RWPE1 (cell line): ENCODE results near the gene SEMA4C.

ENCODE experiments used
- CTCF ChIA-PET: fragments of 350-600 bp; sonication (Branson Sonifier 250); formaldehyde crosslinking; extraction: SDS; loops from one replicate; lab custom pipeline; 2021; lab: Yijun Ruan, JAX
- POLR2A ChIA-PET: fragments of 400-600 bp; formaldehyde crosslinking; extraction: SDS; loops from one replicate; lab custom pipeline; 2020; ENCODE audit warnings: antibody characterized with exemption; ENCODE audit not compliant: low non-redundant PET; lab: Yijun Ruan, JAX
- DNase-seq: peaks from one replicate; pipeline ENCODE4 v3.0.0; 2012; ENCODE audit warnings: low spot score
- H3K27ac ChIP-seq: fragments of 450-650 bp; 2 replicates; pipeline ENCODE4 v1.5.1; 2017
- TF ChIP-seq, protein P1 (sequence below): fragments of 450-650 bp; conservative IDR thresholded peaks from 2 replicates; pipeline ENCODE4 v1.5.1; 2017; ENCODE audit warnings: low read depth, mild to moderate bottlenecking

Gene SEMA4C

DNA sequence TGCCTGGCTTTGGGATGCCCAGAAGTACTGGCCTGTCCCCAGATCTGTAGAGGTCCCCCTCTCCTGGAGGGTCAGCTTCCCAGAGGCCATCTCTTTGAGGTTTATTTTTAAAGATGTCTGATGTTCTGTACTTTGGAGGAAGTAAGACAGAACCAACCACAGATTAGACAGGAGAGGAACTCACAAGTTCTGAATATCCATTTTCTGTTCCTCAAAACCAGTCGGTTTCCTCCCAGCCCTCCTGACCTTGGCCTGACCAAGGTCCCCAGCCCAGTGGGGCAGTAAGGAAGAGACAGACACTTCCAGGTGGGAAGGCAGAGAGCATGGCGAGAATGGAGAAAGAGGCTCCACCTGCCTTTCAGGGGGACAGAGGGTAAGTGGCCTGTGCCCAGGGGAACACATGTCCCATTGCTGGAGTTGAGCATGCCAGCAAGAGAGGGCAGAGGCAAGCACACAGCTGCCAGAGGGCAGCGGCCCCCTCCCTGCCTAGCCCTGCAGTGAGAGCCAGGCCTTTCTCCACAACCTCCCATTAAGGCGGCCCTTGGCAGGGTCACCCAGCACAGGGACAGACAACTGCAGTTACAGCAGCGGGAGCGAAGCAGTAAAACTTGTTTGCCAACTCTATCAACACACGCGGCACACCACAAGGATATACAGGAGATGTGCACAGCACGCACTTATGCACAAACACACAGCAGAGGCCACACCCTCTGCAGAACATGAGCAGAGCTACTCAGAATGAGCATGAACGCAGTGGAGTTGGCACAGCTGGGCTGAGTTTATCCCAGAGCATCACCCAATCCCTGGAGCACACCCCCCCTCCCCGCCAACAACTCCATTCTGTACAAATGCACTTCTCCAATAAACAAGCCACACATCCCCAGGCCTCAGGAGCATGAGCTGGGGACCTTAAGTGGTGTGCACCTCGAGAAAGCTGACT, 18.5 kb upstream of the SEMA4C start:
- DNase-seq: no peak
- CTCF ChIA-PET: interaction anchor here (0.5 to 0.8 kb wide), 4 partner anchors 16 to 58 kb away, joined by 3 to 5 read pairs (median 4); no protein-coding TSS in a partner anchor
- POLR2A ChIA-PET: no interaction called here
- TF ChIP-seq, protein P1, sequence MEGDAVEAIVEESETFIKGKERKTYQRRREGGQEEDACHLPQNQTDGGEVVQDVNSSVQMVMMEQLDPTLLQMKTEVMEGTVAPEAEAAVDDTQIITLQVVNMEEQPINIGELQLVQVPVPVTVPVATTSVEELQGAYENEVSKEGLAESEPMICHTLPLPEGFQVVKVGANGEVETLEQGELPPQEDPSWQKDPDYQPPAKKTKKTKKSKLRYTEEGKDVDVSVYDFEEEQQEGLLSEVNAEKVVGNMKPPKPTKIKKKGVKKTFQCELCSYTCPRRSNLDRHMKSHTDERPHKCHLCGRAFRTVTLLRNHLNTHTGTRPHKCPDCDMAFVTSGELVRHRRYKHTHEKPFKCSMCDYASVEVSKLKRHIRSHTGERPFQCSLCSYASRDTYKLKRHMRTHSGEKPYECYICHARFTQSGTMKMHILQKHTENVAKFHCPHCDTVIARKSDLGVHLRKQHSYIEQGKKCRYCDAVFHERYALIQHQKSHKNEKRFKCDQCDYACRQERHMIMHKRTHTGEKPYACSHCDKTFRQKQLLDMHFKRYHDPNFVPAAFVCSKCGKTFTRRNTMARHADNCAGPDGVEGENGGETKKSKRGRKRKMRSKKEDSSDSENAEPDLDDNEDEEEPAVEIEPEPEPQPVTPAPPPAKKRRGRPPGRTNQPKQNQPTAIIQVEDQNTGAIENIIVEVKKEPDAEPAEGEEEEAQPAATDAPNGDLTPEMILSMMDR: no peak
- no peak overlapping the region for H3K27ac ChIP-seq

DNA sequence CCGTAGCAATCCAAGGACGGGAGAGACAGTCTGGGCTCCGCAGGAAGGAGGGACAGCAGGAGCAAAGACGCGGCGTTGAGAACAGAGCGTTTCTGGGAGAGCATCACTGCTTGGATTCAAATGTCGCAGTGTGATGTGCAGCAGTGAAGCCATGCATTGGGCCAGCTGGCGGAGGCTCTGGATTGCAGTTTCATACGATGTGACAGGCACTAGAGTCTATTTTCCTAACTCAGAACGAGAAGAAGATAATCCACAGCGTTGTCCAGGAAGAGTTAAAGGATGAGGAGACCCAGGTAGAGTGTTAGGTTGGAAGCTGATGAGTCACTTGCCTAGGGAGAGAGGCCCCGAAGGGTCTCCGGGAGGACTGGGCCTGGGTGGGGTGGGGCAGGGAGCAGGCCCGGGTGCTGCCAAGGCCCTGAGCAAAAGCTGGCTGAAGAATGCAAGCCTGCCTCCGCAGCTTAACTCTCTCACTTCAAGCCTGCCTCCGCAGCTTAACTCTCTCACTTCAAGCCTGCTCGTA, 17.7 kb upstream of the SEMA4C start:
- POLR2A ChIA-PET: no interaction called here
- TF ChIP-seq, protein P1: no peak
- CTCF ChIA-PET: interaction anchor here (0.8 kb wide), 3 partner anchors 15 to 59 kb away, joined by 3 to 5 read pairs (median 4); no protein-coding TSS in a partner anchor
- no peak for DNase-seq
- H3K27ac ChIP-seq: no peak overlapping the region

DNA sequence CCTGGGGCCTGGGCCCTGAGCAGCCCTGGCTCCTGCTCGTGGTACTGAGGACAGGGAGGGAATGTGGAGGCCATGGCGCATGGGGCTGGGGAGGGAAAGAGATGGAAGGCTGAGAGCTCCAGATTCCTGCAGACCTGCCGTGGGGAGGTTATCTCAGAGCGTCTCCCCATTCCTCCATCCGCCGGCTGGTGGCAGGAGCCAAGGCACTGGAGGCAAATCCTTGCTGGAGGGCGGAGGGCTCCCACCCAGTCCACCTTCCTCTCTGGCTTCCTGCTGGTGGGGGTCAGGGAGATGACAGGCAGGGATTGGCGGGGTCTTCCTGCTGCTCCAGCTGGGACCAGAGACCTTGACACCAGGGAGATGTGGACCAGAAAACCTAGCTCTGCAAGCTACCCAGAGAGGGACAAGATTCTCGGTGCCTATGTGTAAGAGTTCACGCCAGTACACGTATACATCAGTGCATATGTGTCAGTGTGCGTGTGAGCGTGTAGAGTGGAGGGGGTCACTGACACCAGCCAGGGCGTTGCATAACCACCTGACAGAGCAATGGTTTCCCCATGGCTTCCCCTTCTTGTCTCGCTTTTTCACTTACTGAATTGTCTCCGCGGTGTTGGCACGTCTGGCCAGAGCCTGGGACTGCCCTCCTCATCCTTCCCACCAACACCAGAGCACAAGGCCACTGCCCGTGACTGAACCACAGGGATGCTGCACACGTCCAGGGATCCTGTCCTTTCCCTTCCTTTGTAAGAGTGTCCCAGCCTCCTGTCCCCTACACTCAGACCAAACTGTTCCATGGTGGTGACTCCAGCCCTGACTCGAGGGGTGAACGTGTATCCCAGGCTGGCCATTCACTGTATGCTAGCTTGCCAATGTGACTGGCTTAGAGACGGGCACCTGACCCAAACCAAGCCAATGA, 15.8 kb upstream of the SEMA4C start:
- ChIA-PET CTCF (interaction anchor here (0.6 to 1.4 kb wide), 2 partner anchors 17 to 65 kb away, joined by 5 to 7 read pairs; no protein-coding TSS in a partner anchor), POLR2A (no interaction called here)
- H3K27ac ChIP-seq: no peak overlapping the region
- TF ChIP-seq, protein P1: no peak
- DNase-seq: no peak

DNA sequence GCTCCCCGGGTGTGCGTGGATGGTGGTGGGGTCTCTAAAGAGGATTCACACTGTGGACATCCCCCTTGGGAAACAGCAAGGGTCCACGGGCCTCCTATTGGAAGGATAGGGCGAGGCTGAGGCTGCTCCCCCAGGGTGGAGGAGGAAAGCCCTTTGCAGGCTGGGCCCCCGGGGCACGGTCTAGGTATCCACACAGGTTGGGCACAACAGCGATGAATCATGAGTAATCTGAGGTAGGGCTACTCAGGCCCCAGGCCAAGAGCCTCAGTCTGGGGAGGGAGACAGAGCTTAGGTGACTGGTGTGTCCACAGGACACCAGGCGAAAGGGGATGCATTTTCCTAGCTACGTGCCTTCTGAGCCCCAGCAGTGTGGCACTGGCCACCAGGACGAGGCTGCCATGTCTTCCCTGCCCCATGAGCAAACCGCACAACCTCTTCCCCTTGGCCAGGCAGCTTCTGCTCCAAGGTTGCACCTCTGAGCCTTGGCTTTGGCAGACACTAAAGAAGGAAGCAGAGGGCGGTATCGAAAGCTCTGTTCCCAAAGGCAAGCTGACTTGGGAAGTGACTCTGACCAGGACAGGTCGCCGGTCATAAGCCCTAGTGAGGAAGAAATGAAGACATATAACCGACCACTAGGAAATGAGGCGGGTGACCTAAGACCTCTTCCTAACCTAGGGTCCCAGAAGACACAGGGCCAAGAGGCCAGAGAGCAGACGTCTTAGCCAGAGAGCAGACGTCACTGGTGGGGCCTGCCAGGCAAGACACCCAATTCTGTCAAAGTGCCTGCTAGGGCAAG, 14.6 kb upstream of the SEMA4C start:
- H3K27ac ChIP-seq: no peak overlapping the region
- ChIA-PET POLR2A (interaction anchor here (2.0 kb wide), 1 partner anchor 43 kb away, joined by 5 read pairs; no protein-coding TSS in a partner anchor), CTCF (interaction anchor here (0.7 kb wide), 1 partner anchor 14 kb away, joined by 3 read pairs; no protein-coding TSS in a partner anchor)
- peak; percentile 63 for DNase-seq
- TF ChIP-seq, protein P1: no peak

DNA sequence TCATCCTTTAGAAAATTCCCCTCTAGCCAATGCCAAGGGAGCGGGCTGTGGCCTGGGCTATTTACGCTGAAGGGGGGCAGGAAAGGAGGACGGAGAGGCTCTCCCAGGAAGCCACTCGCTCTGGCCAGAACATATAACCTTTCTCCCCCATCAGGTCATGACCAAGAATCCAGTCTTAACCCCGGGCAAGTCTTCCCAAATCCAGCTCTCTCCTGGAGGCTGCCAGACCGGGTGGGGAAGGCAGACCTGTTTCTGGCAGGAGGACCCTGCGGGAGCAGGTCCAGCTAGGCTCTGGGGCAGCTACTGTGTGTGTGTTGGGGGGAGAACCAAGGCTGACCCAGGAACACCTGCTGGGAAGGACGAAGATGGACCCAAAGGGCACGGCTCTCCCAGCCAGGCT, 13.4 kb upstream of the SEMA4C start:
- no peak for DNase-seq
- POLR2A ChIA-PET: interaction anchor here (2.0 kb wide), 1 partner anchor 45 kb away, joined by 5 read pairs; no protein-coding TSS in a partner anchor
- CTCF ChIA-PET: interaction anchor here (0.6 kb wide), 2 partner anchors 44 to 95 kb away, joined by 3 read pairs; no protein-coding TSS in a partner anchor
- H3K27ac ChIP-seq: no peak overlapping the region
- TF ChIP-seq, protein P1: no peak
